ENCODE results near the gene ARID1B. TPM values are rescaled to one million over a fixed set of nuclear protein-coding genes. Genes with fewer than 3 reads are reported as not detected.
A peak's percentile ranks its signal among the peaks of the same experiment; 100 is the strongest.

ARID1B gene
- total RNA-seq, 1 donor from 2014 or later, result 78.1 TPM

GRCh38 chr6:157219201-157220200 lies 442.3 kb downstream of the ARID1B start:
- Mint-ChIP-seq H3K27me3 (ENCODE audit: unreplicated experiment) (no peaks in the 10 kb centered on the region), H3K36me3 (ENCODE audit: unreplicated experiment) (no peaks in the 10 kb centered on the region), H3K4me3 (ENCODE audit: unreplicated experiment) (peak overlapping the region; percentile 16), H3K4me1 (ENCODE audit: unreplicated experiment) (peaks cover 41% of the 10 kb centered on the region), H3K9me3 (ENCODE audit: unreplicated experiment) (no peaks in the 10 kb centered on the region), H3K27ac (ENCODE audit: unreplicated experiment) (peak overlapping the region; percentile 86)
- no peak for DNase-seq (ENCODE audit: extremely low spot score, unreplicated experiment)
- TF ChIP-seq, protein P1, sequence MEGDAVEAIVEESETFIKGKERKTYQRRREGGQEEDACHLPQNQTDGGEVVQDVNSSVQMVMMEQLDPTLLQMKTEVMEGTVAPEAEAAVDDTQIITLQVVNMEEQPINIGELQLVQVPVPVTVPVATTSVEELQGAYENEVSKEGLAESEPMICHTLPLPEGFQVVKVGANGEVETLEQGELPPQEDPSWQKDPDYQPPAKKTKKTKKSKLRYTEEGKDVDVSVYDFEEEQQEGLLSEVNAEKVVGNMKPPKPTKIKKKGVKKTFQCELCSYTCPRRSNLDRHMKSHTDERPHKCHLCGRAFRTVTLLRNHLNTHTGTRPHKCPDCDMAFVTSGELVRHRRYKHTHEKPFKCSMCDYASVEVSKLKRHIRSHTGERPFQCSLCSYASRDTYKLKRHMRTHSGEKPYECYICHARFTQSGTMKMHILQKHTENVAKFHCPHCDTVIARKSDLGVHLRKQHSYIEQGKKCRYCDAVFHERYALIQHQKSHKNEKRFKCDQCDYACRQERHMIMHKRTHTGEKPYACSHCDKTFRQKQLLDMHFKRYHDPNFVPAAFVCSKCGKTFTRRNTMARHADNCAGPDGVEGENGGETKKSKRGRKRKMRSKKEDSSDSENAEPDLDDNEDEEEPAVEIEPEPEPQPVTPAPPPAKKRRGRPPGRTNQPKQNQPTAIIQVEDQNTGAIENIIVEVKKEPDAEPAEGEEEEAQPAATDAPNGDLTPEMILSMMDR (IDR thresholded peaks at IDR 0.05), result peak; percentile 12

- peaks cover 41% of the 10 kb centered on the region for H3K4me1 Mint-ChIP-seq (ENCODE audit: unreplicated experiment)
- H3K9me3 Mint-ChIP-seq (ENCODE audit: unreplicated experiment), result no peaks in the 10 kb centered on the region
- H3K36me3 Mint-ChIP-seq (ENCODE audit: unreplicated experiment), result no peaks in the 10 kb centered on the region
- peak overlapping the region; percentile 86 for H3K27ac Mint-ChIP-seq (ENCODE audit: unreplicated experiment)
- no peak for DNase-seq (ENCODE audit: extremely low spot score, unreplicated experiment)
- no peaks in the 10 kb centered on the region for H3K27me3 Mint-ChIP-seq (ENCODE audit: unreplicated experiment)
- H3K4me3 Mint-ChIP-seq (ENCODE audit: unreplicated experiment), result peak overlapping the region; percentile 69
- TF ChIP-seq, protein P1 (IDR thresholded peaks at IDR 0.05), result no peak
These were observed 443.3 kb downstream of the ARID1B start for GRCh38 chr6:157220485-157220884.

DNA sequence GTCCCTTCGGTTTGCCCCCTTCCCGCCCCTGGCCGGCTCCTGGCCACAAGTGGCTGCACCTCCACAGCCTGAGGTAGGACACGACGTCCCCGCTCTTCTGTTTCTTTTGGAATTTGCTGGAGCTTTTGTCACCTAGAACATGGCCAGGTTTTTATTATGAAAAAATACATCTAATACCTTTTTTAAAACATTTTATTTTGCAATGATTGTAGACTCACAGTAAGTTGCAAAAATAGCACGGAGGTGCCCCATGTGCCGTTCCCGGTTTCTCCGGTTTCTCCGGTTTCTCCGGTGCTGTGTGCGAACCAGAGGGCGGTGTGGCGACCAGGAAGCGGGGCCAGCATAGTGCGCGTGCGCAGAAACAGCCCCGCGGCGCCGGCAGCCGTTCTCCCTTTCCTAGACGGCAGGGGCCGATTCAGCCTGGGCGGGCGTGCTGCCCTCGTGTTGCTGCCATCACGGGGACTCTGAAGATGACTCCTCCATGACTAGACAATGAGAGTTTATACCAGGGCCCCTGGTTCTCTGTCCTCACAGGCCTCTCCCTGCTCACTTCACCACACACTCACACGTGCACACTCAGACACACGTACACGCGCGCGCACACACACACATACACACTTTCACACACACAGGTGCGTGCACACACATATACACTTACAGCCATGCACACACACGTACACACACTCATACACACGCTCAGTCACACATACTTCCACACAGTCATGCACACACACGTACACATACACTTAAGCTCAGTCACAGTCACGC lies 444.1 kb downstream of the ARID1B start:
- TF ChIP-seq, protein P1 (IDR thresholded peaks at IDR 0.05), result no peak
- no peak for DNase-seq (ENCODE audit: extremely low spot score, unreplicated experiment)
- no peaks in the 10 kb centered on the region for H3K36me3 Mint-ChIP-seq (ENCODE audit: unreplicated experiment)
- H3K27ac Mint-ChIP-seq (ENCODE audit: unreplicated experiment), result peak overlapping the region; percentile 78
- H3K4me3 Mint-ChIP-seq (ENCODE audit: unreplicated experiment), result peak overlapping the region; percentile 69
- no peaks in the 10 kb centered on the region for H3K27me3 Mint-ChIP-seq (ENCODE audit: unreplicated experiment)
- H3K9me3 Mint-ChIP-seq (ENCODE audit: unreplicated experiment), result no peaks in the 10 kb centered on the region
- peaks cover 47% of the 10 kb centered on the region for H3K4me1 Mint-ChIP-seq (ENCODE audit: unreplicated experiment)

GRCh38 chr6:157221817-157222175 lies 444.6 kb downstream of the ARID1B start:
- no peaks in the 10 kb centered on the region for H3K9me3 Mint-ChIP-seq (ENCODE audit: unreplicated experiment)
- H3K4me1 Mint-ChIP-seq (ENCODE audit: unreplicated experiment), result peaks cover 47% of the 10 kb centered on the region
- TF ChIP-seq, protein P1 (IDR thresholded peaks at IDR 0.05), result no peak
- H3K36me3 Mint-ChIP-seq (ENCODE audit: unreplicated experiment), result no peaks in the 10 kb centered on the region
- no peak overlapping the region for H3K27ac Mint-ChIP-seq (ENCODE audit: unreplicated experiment)
- H3K27me3 Mint-ChIP-seq (ENCODE audit: unreplicated experiment), result no peaks in the 10 kb centered on the region
- DNase-seq (ENCODE audit: extremely low spot score, unreplicated experiment), result no peak
- no peak overlapping the region for H3K4me3 Mint-ChIP-seq (ENCODE audit: unreplicated experiment)

All from osteocyte (in vitro differentiated cells).